ENCODE measurements around the gene MDM2.

The MDM2 gene

DNA sequence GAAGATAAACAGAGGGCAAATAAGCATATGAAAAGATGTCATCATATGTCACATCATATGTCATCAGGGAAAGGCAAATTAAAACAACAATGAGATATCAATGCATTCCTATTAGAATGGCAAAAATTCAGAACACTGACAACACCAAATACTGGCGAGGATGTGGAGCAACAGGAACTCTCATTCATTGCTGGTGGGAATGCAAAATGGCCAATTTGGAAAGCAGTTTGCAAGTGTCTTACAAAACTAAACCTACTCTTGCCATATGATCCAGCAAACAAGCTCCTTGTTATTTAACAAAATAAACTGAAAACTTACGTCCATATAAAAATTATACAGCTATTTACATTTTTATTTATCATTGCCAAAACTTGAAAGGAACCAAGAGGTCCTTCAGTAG is 92.3 kb downstream of the MDM2 start:
- Histone ChIP-seq H3K27ac (ENCODE audit: low read length) (no peak overlapping the region), H3K4me3 (ENCODE audit: low read length) (no peak overlapping the region), H3K9ac (ENCODE audit: low read length) (no peak overlapping the region), H3K27me3 (ENCODE audit: low read depth, low read length) (no peaks in the 10 kb centered on the region), H2AFZ (ENCODE audit: low read depth, low read length) (no peak overlapping the region), H3K4me2 (ENCODE audit: low read length) (no peak overlapping the region), H3K9me3 (ENCODE audit: insufficient read depth, low read length) (no peaks in the 10 kb centered on the region), H4K20me1 (ENCODE audit: insufficient read depth, low read length) (no peaks in the 10 kb centered on the region), H3K79me2 (ENCODE audit: low read length) (no peaks in the 10 kb centered on the region), H3K4me1 (ENCODE audit: low read length) (peaks cover 20% of the 10 kb centered on the region), H3K36me3 (replicated peaks; ENCODE audit: low read depth, low read length) (no peaks in the 10 kb centered on the region)
- no peak for TF ChIP-seq EZH2phosphoT487 (IDR thresholded peaks at IDR 0.05; ENCODE audit: low read depth)

All from OCI-LY3 (cell line).